Ovary (tissue), 9 donors: ENCODE measurements around the gene MAP3K12. TPM values are rescaled to one million over a fixed set of nuclear protein-coding genes. Genes with fewer than 3 reads are reported as not detected.

ENCODE experiments used
- DNase-seq, 5 donors: peaks; one replicate each; pipeline ENCODE4 v3.0.0-alpha.2; 2019 to 2020
- H3K27ac ChIP-seq, 2 donors: fragments of 200-600 bp; one replicate each; pipeline versions ENCODE4 v1.5.1 to v1.8.0; 2019 to 2022
- H3K27me3 ChIP-seq: fragments of 200-600 bp; one replicate; pipeline ENCODE4 v1.8.0; 2022
- H3K36me3 ChIP-seq: fragments of 200-600 bp; sonication (generic); one replicate; pipeline ENCODE4 v1.5.1; 2019
- H3K4me1 ChIP-seq: one replicate; pipeline ENCODE4 v1.8.1; 2013; ENCODE audit warnings: mild to moderate bottlenecking, moderate library complexity; ENCODE audit not compliant: insufficient read depth
- H3K4me3 ChIP-seq: fragments of 200-600 bp; sonication (generic); one replicate; pipeline ENCODE4 v1.5.1; 2017
- H3K9me3 ChIP-seq, 2 donors: fragments of 200-600 bp in 1 of 2; sonication (generic) in 1 of 2; one replicate each; pipeline versions ENCODE4 v1.5.1 to v1.8.1; 2013 to 2019; ENCODE audit warnings: mild to moderate bottlenecking in 1 of 2, moderate library complexity in 1 of 2
- EP300 ChIP-seq: sonication (generic); formaldehyde crosslinking; IDR thresholded peaks from one replicate; pipeline ENCODE4 v1.6.1; 2017; ENCODE audit warnings: antibody characterized with exemption
- POLR2A ChIP-seq: fragments of 450-650 bp; IDR thresholded peaks from one replicate; pipeline ENCODE4 v1.6.1; 2017; ENCODE audit warnings: antibody characterized with exemption, mild to moderate bottlenecking, moderate library complexity
- WGBS, 3 donors: extraction: QIAGEN DNeasy Blood & Tissue Kit in 1 of 3; methylation state at CpG; one replicate each; pipeline versions ENCODE4 v1.1.5 to v1.1.7; 2013 to 2017; 5-methylcytosine and 5-hydroxymethylcytosine counted together
- intact Hi-C, 4 donors: fragments of 100-400 bp; cut with DNase I; formaldehyde crosslinking; loops; one replicate each; pipeline versions ENCODE4 v1.11.0 to v1.15.1; 2022 to 2023
- polyA plus RNA-seq, 2 donors: library from polyadenylated mRNA; stranded (reverse); fragments of 200-250 nt in 1 of 2; fragments of 350-450 nt in 1 of 2; fragmentation: Illumina TruSeq in 1 of 2; extraction: RNeasy Lipid Tissue Mini Kit (QIAGEN cat#74804) in 1 of 2; gene quantifications; one replicate each; pipeline ENCODE4 v1.2.3, GENCODE V29; 2013 to 2014
- total RNA-seq, 7 donors: library from RNA; depleted of rRNA in 2 of 7; stranded (reverse); fragments of >200 nt in 2 of 7; fragmentation: NEBNext Ultra II Directional in 3 of 7; extraction: Animal tissue kit (Norgen Biotek cat#: 25700) in 3 of 7; gene quantifications; one replicate each; pipeline versions ENCODE4 v1.1.0 to v1.2.4, GENCODE V29; 2016 to 2023
- TF ChIP-seq, protein P1 (sequence below), 3 donors: fragments of 450-650 bp in 2 of 3; fragments of 200-600 bp in 1 of 3; IDR thresholded peaks; one replicate each; pipeline versions ENCODE4 v1.5.1 to v1.8.0; 2016 to 2022; ENCODE audit warnings: antibody characterized with exemption in 3 of 3, mild to moderate bottlenecking in 1 of 3
- donor health status: DM: no; HTN: no; CAD: no; lungs with moderate emphysema.
- donor health status: DM: no; HTN: no; CAD: no.
- donor health status: Bipolar disorder and iron deficiency.
- donor health status: DM: yes; HTN: yes; CAD: no.
- donor health status: DM: no; HTN: no; CAD: no.
- donor health status: DM: yes; HTN: yes; CAD: no.

The MAP3K12 gene
- total and polyA plus RNA-seq, 9 donors, result 19.5 to 53.2 (median 30.8) TPM

DNA sequence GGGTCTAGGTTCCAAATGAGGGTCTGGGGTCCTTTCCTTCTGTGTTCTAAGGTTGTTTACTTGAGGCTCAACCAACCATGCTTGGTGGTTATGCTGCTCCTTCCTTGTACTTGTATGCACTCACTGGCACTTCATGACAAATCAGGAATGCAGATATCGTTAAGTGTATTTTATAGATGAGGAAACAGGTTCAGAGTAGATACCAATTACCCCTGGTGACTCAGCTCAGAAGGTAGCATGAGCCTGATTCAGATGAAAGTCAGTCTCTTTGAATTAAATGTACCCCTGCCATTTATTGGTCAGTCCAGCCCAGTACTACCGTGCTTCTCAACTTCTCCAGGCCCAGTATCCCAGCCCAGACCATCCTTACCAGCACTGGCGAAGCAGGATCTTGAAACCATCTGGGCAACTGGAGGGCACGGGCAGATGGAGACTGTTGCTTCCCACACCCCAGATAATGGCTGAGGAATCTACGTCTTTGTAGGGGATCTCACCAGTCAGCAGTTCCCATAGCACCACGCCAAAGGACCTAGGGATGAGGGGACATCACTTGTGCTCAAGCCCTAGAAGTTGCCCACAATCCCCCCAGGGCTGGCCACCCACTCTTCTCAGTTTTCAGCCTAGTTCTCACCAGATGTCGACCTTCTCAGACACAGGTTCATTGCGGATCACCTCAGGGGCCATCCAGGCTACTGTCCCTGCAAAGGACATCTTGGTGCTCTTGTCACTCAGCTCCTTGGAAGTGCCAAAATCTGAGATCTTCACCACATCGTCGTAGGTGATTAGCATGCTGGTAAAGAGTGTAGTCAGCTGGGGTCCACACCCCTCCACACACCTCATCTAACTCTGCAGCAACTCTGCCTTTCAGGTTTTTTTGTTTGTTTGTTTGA is 14.3 kb downstream of the MAP3K12 start:
- no peaks in the 10 kb centered on the region for H3K36me3 ChIP-seq
- no peak overlapping the region for H3K4me3 ChIP-seq
- H3K27ac ChIP-seq, result no peak overlapping the region
- intact Hi-C loops, result loop anchor here in 1 of 4 donors (5.0 kb wide), 1 partner anchor 33 kb away; the partner anchor contains the start of gene PCBP2
- 77 to 83% (median 81%) methylated on average over 10 of the region's 10 CpGs for WGBS, 3 donors
- TF ChIP-seq, protein P1, sequence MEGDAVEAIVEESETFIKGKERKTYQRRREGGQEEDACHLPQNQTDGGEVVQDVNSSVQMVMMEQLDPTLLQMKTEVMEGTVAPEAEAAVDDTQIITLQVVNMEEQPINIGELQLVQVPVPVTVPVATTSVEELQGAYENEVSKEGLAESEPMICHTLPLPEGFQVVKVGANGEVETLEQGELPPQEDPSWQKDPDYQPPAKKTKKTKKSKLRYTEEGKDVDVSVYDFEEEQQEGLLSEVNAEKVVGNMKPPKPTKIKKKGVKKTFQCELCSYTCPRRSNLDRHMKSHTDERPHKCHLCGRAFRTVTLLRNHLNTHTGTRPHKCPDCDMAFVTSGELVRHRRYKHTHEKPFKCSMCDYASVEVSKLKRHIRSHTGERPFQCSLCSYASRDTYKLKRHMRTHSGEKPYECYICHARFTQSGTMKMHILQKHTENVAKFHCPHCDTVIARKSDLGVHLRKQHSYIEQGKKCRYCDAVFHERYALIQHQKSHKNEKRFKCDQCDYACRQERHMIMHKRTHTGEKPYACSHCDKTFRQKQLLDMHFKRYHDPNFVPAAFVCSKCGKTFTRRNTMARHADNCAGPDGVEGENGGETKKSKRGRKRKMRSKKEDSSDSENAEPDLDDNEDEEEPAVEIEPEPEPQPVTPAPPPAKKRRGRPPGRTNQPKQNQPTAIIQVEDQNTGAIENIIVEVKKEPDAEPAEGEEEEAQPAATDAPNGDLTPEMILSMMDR (IDR thresholded peaks at IDR 0.05), result no peak
- H3K9me3 ChIP-seq, result no peaks in the 10 kb centered on the region
- no peak for DNase-seq
- peaks cover 2% of the 10 kb centered on the region for H3K4me1 ChIP-seq
- H3K27me3 ChIP-seq, result no peaks in the 10 kb centered on the region

DNA sequence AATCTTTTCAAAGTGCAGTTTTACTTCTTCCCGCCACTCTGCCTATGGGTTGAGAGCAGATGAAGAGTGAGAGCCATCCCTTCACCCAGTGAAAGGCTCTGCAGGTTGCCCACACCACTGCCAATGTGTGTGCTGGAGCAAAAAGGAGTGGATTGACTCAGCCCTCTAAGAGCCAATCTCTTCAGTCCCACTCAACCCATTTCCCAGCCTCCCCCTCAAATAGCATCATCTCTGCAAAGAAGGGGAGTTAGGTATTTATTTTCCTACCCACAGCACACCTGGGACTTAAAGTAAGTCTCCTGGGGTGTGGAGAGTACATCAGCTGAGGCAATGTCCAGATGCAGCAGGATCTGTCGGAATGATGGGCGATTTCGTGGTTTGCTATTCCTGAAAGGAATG is 15.3 kb downstream of the MAP3K12 start:
- intact Hi-C loops, result no loop called here
- TF ChIP-seq EP300 (no peak), POLR2A (no peak)
- TF ChIP-seq, protein P1 (IDR thresholded peaks at IDR 0.05), result no peak
- Histone ChIP-seq H3K4me1 (peaks cover 2% of the 10 kb centered on the region), H3K36me3 (no peaks in the 10 kb centered on the region), H3K27me3 (no peaks in the 10 kb centered on the region), H3K27ac (no peak overlapping the region), H3K4me3 (no peak overlapping the region), H3K9me3 (no peaks in the 10 kb centered on the region)
- 78 to 83% (median 81%) methylated on average over 4 of the region's 4 CpGs for WGBS, 3 donors
- no peak for DNase-seq

DNA sequence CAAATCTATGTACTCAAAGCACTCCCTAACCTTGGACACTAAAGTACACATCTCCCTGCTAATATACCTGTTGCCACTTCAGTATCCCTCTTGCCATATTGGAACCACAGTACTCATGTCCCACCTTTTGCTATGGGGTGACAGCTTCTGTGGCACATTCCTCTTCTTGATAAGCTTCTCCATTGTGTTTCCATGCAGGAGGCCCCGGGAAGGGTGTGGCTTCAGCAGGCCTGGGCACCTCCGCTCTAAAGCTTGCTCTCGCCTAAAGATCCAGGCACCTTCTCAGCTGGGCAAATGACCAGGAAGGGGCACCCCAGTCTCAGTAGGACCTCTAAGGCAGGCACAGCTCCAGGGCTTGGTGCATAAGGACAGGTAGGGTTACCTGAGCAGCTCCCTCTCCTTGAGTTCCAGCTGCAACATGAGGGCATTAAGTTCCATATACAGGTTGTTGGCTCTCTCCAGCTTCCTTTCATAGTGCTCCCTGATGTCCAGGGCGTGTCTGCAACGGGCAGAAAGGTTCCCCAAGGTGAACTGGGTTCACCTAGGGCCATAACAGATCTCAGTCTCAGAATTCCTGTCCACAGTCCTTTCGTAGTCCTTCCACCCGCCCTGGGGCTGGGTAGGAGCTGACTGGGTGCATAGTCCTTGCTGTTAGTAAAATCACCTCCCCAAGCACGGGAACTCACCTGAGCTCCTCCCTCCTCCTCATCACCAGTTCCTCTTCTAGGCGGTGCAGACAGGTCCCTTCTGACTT is 15.9 kb downstream of the MAP3K12 start:
- Histone ChIP-seq H3K27ac (no peak overlapping the region), H3K36me3 (no peaks in the 10 kb centered on the region)
- 72 to 74% (median 73%) methylated on average over 9 of the region's 9 CpGs for whole genome bisulfite sequencing, 3 donors

DNA sequence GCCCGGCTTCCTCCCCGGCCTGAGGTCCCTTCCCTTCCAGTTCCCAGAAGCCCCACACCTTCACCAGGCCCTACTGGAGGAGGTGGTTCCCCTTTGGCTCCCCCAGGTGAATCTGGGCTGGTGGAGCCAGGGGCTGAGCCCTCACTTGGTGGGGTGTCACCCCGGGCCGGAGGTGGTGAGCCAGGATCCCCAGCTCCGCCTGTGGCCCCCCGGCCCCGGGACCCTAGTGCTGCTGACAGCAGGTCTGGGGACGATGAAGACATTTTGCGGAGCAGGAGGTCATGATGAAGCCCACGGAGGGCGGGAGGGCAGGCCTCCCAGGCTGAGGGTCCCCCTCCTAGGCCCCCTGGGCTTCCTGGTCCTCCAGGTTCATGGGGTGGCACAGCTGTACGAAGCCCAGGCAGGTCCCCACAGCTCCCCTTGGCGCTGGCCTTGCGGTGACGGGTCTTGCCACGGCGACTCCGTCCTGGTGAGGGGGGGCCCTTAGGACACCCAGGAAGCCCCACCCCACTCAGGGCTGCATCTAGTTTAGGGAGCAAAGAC is 16.6 kb downstream of the MAP3K12 start:
- Histone ChIP-seq H3K27ac (no peak overlapping the region), H3K4me3 (no peak overlapping the region), H3K4me1 (peaks cover 2% of the 10 kb centered on the region), H3K36me3 (no peaks in the 10 kb centered on the region), H3K9me3 (no peaks in the 10 kb centered on the region), H3K27me3 (no peaks in the 10 kb centered on the region)
- peak in 2 of 5 donors; percentile 37 to 39 for DNase-seq
- intact Hi-C loops, result no loop called here
- TF ChIP-seq, protein P1 (IDR thresholded peaks at IDR 0.05), result no peak
- TF ChIP-seq EP300 (no peak), POLR2A (no peak)
- WGBS, 3 donors, result 66 to 73% (median 68%) methylated on average over 10 to 18 of the region's 18 CpGs

More for the DNA sequence above, 15.9 kb downstream of the MAP3K12 start:
- DNase-seq, result peak in 1 of 5 donors; percentile 22
- TF ChIP-seq POLR2A (no peak), EP300 (no peak)
- TF ChIP-seq, protein P1 (IDR thresholded peaks at IDR 0.05), result no peak
- intact Hi-C loops, result no loop called here
- Histone ChIP-seq H3K27me3 (no peaks in the 10 kb centered on the region), H3K4me3 (no peak overlapping the region), H3K9me3 (no peaks in the 10 kb centered on the region), H3K4me1 (peaks cover 2% of the 10 kb centered on the region)
